ENCODE measurements around the gene RHEBL1. TPM values are rescaled to one million over a fixed set of nuclear protein-coding genes. Genes with fewer than 3 reads are reported as not detected.

Gene RHEBL1
- total RNA-seq, 1 donor from 2014 or later = 0.48 TPM

Other genes with a start within 250 kb of the RHEBL1 start
- gene DDX23, start 217.8 kb downstream of the RHEBL1 start, total RNA-seq = 32.4 TPM
- 0.11 TPM for gene RND1, start 204.1 kb downstream of the RHEBL1 start, total RNA-seq
- 3.4 TPM for gene FKBP11, start 144.5 kb downstream of the RHEBL1 start, total RNA-seq
- 43.7 TPM for gene ARF3, start 112.5 kb downstream of the RHEBL1 start, total RNA-seq
- 0.40 TPM for gene WNT10B, start 98.2 kb downstream of the RHEBL1 start, total RNA-seq
- gene WNT1, start 91.7 kb downstream of the RHEBL1 start, total RNA-seq = not detected
- gene DDN, start 70.6 kb downstream of the RHEBL1 start, total RNA-seq = 0.78 TPM
- 92.8 TPM for gene PRKAG1, start 51.2 kb downstream of the RHEBL1 start, total RNA-seq
- 38.1 TPM for gene KMT2D, start 9.2 kb downstream of the RHEBL1 start, total RNA-seq
- gene DHH, start 24.8 kb upstream of the RHEBL1 start, total RNA-seq = 0.32 TPM
- gene LMBR1L, start 40.9 kb upstream of the RHEBL1 start, total RNA-seq = 30.0 TPM
- gene TUBA1B, start 61.4 kb upstream of the RHEBL1 start, total RNA-seq = 333 TPM
- gene TUBA1A, start 119.1 kb upstream of the RHEBL1 start, total RNA-seq = 88.1 TPM
- 50.9 TPM for gene TUBA1C, start 195.1 kb upstream of the RHEBL1 start, total RNA-seq
- gene PRPH, start 225.2 kb upstream of the RHEBL1 start, total RNA-seq = not detected